Heart left ventricle (tissue), 16 donors: Measurements from ENCODE around the gene ATP7B. TPM values are rescaled to one million over a fixed set of nuclear protein-coding genes. Genes with fewer than 3 reads are reported as not detected.

Source experiments
- ATAC-seq, 4 donors: fragments of 200-7000 bp; cut with Tn5 transposase; one replicate each; pipeline ENCODE4 v1.9.1; 2020 to 2022; ENCODE audit warnings: moderate library complexity in 4 of 4, mild to moderate bottlenecking in 3 of 4, moderate number of reproducible peaks in 1 of 4
- DNase-seq, 5 donors: peaks; one replicate each; pipeline ENCODE4 v3.0.0-alpha.2; 2020
- H3K27ac ChIP-seq, 12 donors: fragments of 200-600 bp; sonication (generic) in 4 of 12; one replicate each; pipeline versions ENCODE4 v1.5.0 to v1.8.0; 2016 to 2022; ENCODE audit warnings: mild to moderate bottlenecking in 2 of 12
- H3K27me3 ChIP-seq, 9 donors: fragments of 200-600 bp; sonication (generic) in 2 of 9; one replicate each; pipeline versions ENCODE4 v1.5.1 to v1.8.0; 2016 to 2022; ENCODE audit warnings: mild to moderate bottlenecking in 3 of 9
- H3K36me3 ChIP-seq, 9 donors: fragments of 200-600 bp; sonication (generic) in 2 of 9; one replicate each; pipeline versions ENCODE4 v1.5.0 to v1.8.0; 2018 to 2022; ENCODE audit warnings: mild to moderate bottlenecking in 2 of 9
- H3K4me1 ChIP-seq, 12 donors: fragments of 200-600 bp; sonication (generic) in 4 of 12; one replicate each; pipeline versions ENCODE4 v1.5.0 to v1.8.0; 2016 to 2022; ENCODE audit warnings: mild to moderate bottlenecking in 3 of 12
- H3K4me3 ChIP-seq, 12 donors: fragments of 200-600 bp; sonication (generic) in 4 of 12; one replicate each; pipeline versions ENCODE4 v1.5.0 to v1.8.0; 2017 to 2022; ENCODE audit warnings: mild to moderate bottlenecking in 9 of 12, moderate library complexity in 4 of 12
- H3K9me3 ChIP-seq, 12 donors: fragments of 200-600 bp; sonication (generic) in 4 of 12; one replicate each; pipeline versions ENCODE4 v1.5.0 to v1.8.0; 2016 to 2022; ENCODE audit warnings: mild to moderate bottlenecking in 1 of 12
- POLR2A ChIP-seq, 2 donors: fragments of 450-650 bp; IDR thresholded peaks; one replicate each; pipeline ENCODE4 v1.6.1; 2017; ENCODE audit warnings: antibody characterized with exemption in 2 of 2, mild to moderate bottlenecking in 2 of 2, moderate library complexity in 2 of 2
- WGBS, 4 donors: extraction: QIAGEN DNeasy Blood & Tissue Kit in 2 of 4; methylation state at CpG; one replicate each; pipeline versions ENCODE4 v1.1.5 to v1.1.7; 2013 to 2018; 5-methylcytosine and 5-hydroxymethylcytosine counted together
- intact Hi-C, 10 donors: fragments of 100-400 bp; cut with DNase I; formaldehyde crosslinking; loops; one replicate each; pipeline versions ENCODE4 v1.11.1 to v1.14.2; 2022
- long read RNA-seq, 3 donors: library from polyadenylated mRNA; unstranded; transcript quantifications; one replicate each; pipeline ENCODE4 v2.0.0, GENCODE V29; 2020 to 2021
- polyA plus RNA-seq, 2 donors: library from polyadenylated mRNA; stranded (reverse); fragments of 200-250 nt; gene quantifications; one replicate each; pipeline ENCODE4 v1.2.3, GENCODE V29; 2013
- total RNA-seq, 9 donors: library from RNA; depleted of rRNA in 2 of 9; stranded (reverse); fragments of >200 nt in 2 of 9; fragmentation: NEBNext Ultra II Directional in 3 of 9; extraction: Animal tissue kit (Norgen Biotek cat#: 25700) in 3 of 9; gene quantifications; one replicate each; pipeline versions ENCODE4 v1.1.0 to v1.2.4, GENCODE V29; 2016 to 2023
- TF ChIP-seq, protein P1 (sequence below), 12 donors: fragments of 200-600 bp; sonication (generic) in 4 of 12; IDR thresholded peaks; one replicate each; pipeline versions ENCODE4 v1.5.0 to v1.8.0; 2018 to 2022; ENCODE audit warnings: antibody characterized with exemption in 12 of 12, mild to moderate bottlenecking in 5 of 12
- donor health status: ischemic (EF 13 %, LVEDD 7.1; RV severe dilation, severe dysfunction).
- donor health status: healthy with polysubstance abuse.
- donor health status: DM: no; HTN: yes; CAD: no.
- donor health status: DM: no; HTN: no; CAD: no.
- donor health status: ischemic (EF 25% LVEDD 6.9; RV normal size, moderate dysfunction).
- donor health status: ischemic (EF 25% LVEDD 5.7; RV mildly dilated, moderate dysfunction).
- donor health status: healthy.
- donor health status: DM: yes; HTN: yes; CAD: no.
- donor health status: ischemic (EF 35%, LVEDD 5.7; RV mildly dilated, moderate dysfunction).
- donor health status: nonischemic (EF 11% LVEDD 7.7; RV severe dilation, severe dysfunction).
- donor health status: DM: yes; HTN: yes; CAD: no.
- donor health status: PGD.
- donor health status: ischemic (EF 29% LVEDD 5.4; RV normal size, mild dysfunction).
- donor health status: nonischemic (EF 23%, LVEDD 6.1; RV moderate dilation, normal function).

Gene ATP7B
- total RNA-seq (10 to 100 TPM in 1 of 9 donors, 1 to 10 TPM in 8; 3.3 to 11.4 (median 4.3) TPM), polyA plus RNA-seq (1 to 10 TPM; 2.7 to 3.4 TPM)
- long read RNA-seq, donor 1, partial matches to known transcripts: 2 of 6 reads
- long read RNA-seq, donor 1, other reads (novel, unspliced or antisense): 4 of 6 reads
- long read RNA-seq, donor 2, partial matches to known transcripts: 3 of 4 reads
- long read RNA-seq, donor 2, other reads (novel, unspliced or antisense): 1 of 4 reads
- long read RNA-seq, donor 3, partial matches to known transcripts: 0 of 3 reads
- long read RNA-seq, donor 3, other reads (novel, unspliced or antisense): 3 of 3 reads

DNA sequence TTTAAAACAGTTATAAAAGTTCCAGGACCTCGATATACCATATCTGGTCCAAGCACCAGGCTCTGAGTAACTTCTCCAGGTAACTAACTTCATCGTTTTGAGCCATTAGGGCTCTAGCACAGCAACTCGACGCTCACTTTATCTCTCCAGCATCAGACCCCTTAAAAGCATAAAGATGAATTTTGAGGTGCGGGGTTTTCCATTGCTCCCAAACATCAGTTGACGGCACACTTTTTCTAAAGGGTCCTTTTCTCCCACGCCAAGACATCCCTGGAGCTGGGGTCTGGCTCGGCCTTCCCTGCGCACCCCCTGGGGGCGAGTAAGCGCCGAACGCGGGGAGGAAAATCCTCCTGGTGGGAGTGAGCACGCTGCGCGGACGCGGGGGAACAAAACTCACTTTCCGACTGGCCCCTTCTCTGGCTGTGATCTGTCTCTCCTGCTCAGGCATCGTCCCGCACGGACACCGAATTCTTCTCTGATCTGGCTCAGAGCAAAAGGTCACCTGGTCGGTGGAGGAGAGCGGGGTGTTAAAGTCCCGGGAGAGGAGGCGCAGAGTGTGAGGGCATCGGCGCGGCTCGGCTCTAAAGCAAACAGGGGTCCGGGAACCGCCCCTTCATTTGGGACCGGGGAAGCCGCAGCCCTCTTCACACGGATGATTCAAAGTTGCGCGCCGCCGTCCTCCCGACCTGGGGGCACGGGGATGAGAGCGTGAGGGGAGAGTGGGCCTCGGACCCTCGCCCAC is at the start of gene ATP7B:
TSS of gene ATP7B (minus strand) at position 561 of the 742 bp plus-strand sequence. CDS start at position 448, 113 bp downstream.
- WGBS, 4 donors: 3 to 5% (median 3%) methylated on average over 35 to 46 of the region's 46 CpGs
- Histone ChIP-seq H3K27me3 (peaks cover 0 to 9% (median 0%) of the 10 kb centered on the region in 9 donors), H3K36me3 (peaks cover 0 to 6% (median 0%) of the 10 kb centered on the region in 9 donors), H3K4me3 (peak within 1 kb of the TSS; percentile 63 to 98 (median 91)), H3K27ac (peak within 1 kb of the TSS; percentile 64 to 90 (median 84)), H3K4me1 (peaks cover 0 to 32% (median 21%) of the 10 kb centered on the region in 12 donors), H3K9me3 (no peaks in the 10 kb centered on the region)
- intact Hi-C loops: loop anchor here in 4 of 10 donors (5.0 to 10.0 kb wide), 7 partner anchors 76 to 444 kb away; partner anchors contain the start of genes CKAP2 (in 1 of the 4), VPS36 (in 1 of the 4) and WDFY2 (in 1 of the 4)
- ATAC-seq (peak in 3 of 4 donors; percentile 7 to 29 (median 8)), DNase-seq (peak in 3 of 5 donors; percentile 22 to 30 (median 22))
- TF ChIP-seq, protein P1, sequence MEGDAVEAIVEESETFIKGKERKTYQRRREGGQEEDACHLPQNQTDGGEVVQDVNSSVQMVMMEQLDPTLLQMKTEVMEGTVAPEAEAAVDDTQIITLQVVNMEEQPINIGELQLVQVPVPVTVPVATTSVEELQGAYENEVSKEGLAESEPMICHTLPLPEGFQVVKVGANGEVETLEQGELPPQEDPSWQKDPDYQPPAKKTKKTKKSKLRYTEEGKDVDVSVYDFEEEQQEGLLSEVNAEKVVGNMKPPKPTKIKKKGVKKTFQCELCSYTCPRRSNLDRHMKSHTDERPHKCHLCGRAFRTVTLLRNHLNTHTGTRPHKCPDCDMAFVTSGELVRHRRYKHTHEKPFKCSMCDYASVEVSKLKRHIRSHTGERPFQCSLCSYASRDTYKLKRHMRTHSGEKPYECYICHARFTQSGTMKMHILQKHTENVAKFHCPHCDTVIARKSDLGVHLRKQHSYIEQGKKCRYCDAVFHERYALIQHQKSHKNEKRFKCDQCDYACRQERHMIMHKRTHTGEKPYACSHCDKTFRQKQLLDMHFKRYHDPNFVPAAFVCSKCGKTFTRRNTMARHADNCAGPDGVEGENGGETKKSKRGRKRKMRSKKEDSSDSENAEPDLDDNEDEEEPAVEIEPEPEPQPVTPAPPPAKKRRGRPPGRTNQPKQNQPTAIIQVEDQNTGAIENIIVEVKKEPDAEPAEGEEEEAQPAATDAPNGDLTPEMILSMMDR (IDR thresholded peaks at IDR 0.05): peak in 4 of 12 donors; percentile 9 to 31 (median 18)
- TF ChIP-seq POLR2A (IDR thresholded peaks at IDR 0.05): no peak

DNA sequence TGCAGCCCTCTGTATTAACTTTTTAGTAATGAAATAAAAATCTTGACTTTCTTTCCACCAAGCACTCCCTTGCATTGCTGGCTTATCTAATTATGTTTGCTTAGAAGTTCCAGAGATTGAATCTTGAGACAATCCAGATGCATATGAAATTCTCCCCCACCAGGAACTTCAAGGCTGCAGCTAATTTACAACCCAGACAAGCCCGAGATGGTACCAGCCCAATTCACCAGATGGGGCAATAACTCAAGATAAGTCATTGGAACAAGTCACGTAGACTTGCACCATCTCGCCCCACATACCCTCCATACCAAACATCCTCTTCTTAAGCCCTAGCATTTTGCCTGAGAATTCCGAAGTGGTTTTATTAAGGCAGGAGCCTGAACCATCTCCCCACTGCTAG is 42.2 kb upstream of the ATP7B start:
- Histone ChIP-seq H3K27me3 (no peaks in the 10 kb centered on the region), H3K9me3 (peaks cover 0 to 8% (median 0%) of the 10 kb centered on the region in 12 donors), H3K4me1 (no peaks in the 10 kb centered on the region), H3K36me3 (no peaks in the 10 kb centered on the region), H3K4me3 (no peak overlapping the region), H3K27ac (no peak overlapping the region)
- intact Hi-C loops: no loop called here
- DNase-seq: no peak
- no peak for ATAC-seq
- TF ChIP-seq, protein P1 (IDR thresholded peaks at IDR 0.05): no peak
- no peak for TF ChIP-seq POLR2A (IDR thresholded peaks at IDR 0.05)
- 76 to 80% (median 77%) methylated on average over 4 of the region's 4 CpGs for WGBS, 4 donors

DNA sequence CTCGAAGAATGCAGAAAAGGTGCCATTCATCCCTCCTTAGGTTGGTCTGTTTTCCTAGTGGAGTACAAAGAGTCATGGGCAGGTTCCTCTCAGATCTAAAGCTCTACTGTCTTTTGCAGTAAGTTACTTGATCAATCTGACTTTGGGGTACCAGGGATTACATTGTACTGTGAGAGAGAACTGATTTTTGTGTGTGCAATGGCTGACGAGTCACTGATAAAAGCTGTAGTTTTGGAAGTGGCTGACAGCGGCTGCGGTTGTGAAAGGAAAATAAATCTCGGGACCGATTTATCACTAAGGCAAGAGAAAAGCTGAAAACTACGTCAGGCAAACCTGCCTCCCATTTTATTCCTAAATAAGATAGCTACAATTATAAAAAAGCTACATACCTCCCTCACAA is 40.1 kb upstream of the ATP7B start:
- WGBS, 4 donors: 71 to 76% (median 74%) methylated on average over 7 of the region's 7 CpGs
- TF ChIP-seq POLR2A (IDR thresholded peaks at IDR 0.05): no peak
- TF ChIP-seq, protein P1 (IDR thresholded peaks at IDR 0.05): no peak
- Histone ChIP-seq H3K4me3 (no peak overlapping the region), H3K9me3 (peaks cover 0 to 12% (median 0%) of the 10 kb centered on the region in 12 donors), H3K27ac (no peak overlapping the region), H3K36me3 (no peaks in the 10 kb centered on the region), H3K27me3 (no peaks in the 10 kb centered on the region), H3K4me1 (no peaks in the 10 kb centered on the region)
- ATAC-seq: no peak
- DNase-seq: no peak
- intact Hi-C loops: no loop called here

DNA sequence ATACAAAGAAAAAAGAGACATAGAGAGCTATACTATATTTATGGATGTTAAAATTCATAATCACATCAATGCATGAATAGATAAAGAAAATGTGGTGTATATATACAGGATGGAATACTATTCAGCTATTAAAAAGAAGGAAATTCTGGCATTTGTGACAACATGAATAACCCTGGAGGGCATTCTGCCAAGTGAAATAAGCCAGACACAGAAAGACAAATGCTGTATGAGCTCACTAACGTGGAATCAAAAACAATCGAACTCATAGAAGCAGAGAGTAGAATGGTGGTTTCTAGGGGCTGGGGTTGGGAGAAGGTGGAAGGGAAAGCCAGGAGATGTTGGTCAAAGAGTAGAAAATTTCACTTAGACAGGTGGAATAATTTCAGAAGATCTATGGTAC is 37.3 kb upstream of the ATP7B start:
- TF ChIP-seq POLR2A (IDR thresholded peaks at IDR 0.05): no peak
- TF ChIP-seq, protein P1 (IDR thresholded peaks at IDR 0.05): no peak
- H3K27me3 ChIP-seq: no peaks in the 10 kb centered on the region
- no peaks in the 10 kb centered on the region for H3K36me3 ChIP-seq
- H3K9me3 ChIP-seq: peaks cover 0 to 6% (median 0%) of the 10 kb centered on the region in 12 donors
- H3K4me3 ChIP-seq: no peak overlapping the region
- intact Hi-C loops: no loop called here
- H3K27ac ChIP-seq: no peak overlapping the region
- ATAC-seq (no peak), DNase-seq (no peak)
- no peaks in the 10 kb centered on the region for H3K4me1 ChIP-seq
- WGBS, 4 donors: 57 to 71% (median 60%) methylated on average over 2 of the region's 2 CpGs
